HepG2 (cell line): Measurements from ENCODE around the gene BRI3BP. TPM values are rescaled to one million over a fixed set of nuclear protein-coding genes. Genes with fewer than 3 reads are reported as not detected.

Experiments used
- FOXA1 ChIP-seq, 2 experiments: fragments of 450-650 bp in 1 of 2; sonication (generic) in 1 of 2; formaldehyde crosslinking in 1 of 2; IDR thresholded peaks; 2 replicates each; pipeline versions ENCODE4 v1.4.0 to v1.6.1; 2016 to 2020; ENCODE audit warnings: missing genetic modification reagents in 1 of 2
- HOXA3 ChIP-seq: sonication (generic); formaldehyde crosslinking; IDR thresholded peaks from 2 replicates; pipeline ENCODE4 v1.5.0; 2020; ENCODE audit warnings: missing genetic modification reagents
- MTA1 ChIP-seq: sonication (generic); formaldehyde crosslinking; IDR thresholded peaks from 2 replicates; pipeline ENCODE4 v1.4.0; 2020; ENCODE audit warnings: missing genetic modification reagents, mild to moderate bottlenecking, borderline replicate concordance
- PHF21A ChIP-seq: sonication (generic); formaldehyde crosslinking; IDR thresholded peaks from 2 replicates; pipeline ENCODE4 v1.5.0; 2020; ENCODE audit warnings: mild to moderate bottlenecking, missing genetic modification reagents
- RBM39 ChIP-seq: fragments of 200-400 bp; formaldehyde crosslinking; IDR thresholded peaks from one replicate; pipeline ENCODE4 v1.6.1; 2018; ENCODE audit warnings: antibody characterized with exemption, mild to moderate bottlenecking, low read depth, low read length; ENCODE audit not compliant: poor library complexity, severe bottlenecking
- ZNF614 ChIP-seq: IDR thresholded peaks from 2 replicates; pipeline ENCODE4 v1.6.1; 2018; ENCODE audit warnings: missing biosample characterization, missing genetic modification reagents, inconsistent platforms, borderline replicate concordance
- ZNF703 ChIP-seq: sonication (generic); formaldehyde crosslinking; IDR thresholded peaks from 2 replicates; pipeline ENCODE4 v1.5.1; 2020; ENCODE audit warnings: missing genetic modification reagents, mild to moderate bottlenecking, moderate library complexity, borderline replicate concordance
- ZSCAN25 ChIP-seq: sonication (generic); formaldehyde crosslinking; IDR thresholded peaks from 2 replicates; pipeline ENCODE4 v1.8.0; 2022; ENCODE audit warnings: mild to moderate bottlenecking, missing genetic modification reagents
- polyA plus RNA-seq, 8 experiments: library from polyadenylated mRNA; depleted of rRNA in 3 of 8; stranded (reverse) in 7 of 8; unstranded in 1 of 8; fragments of >200 nt; fragmentation: Illumina TruSeq in 4 of 8; extraction: Trizol in 4 of 8; gene quantifications; 2 replicates each; pipeline versions ENCODE4 v1.2.1 to v1.2.3, GENCODE V29; 2011 to 2016; ENCODE audit warnings: low read depth in 4 of 8, missing spikeins in 1 of 8, mixed read lengths in 1 of 8; ENCODE audit not compliant: insufficient read depth in 1 of 8
- total RNA-seq, 5 experiments: library from RNA; depleted of rRNA; stranded (reverse); fragments of >200 nt; fragmentation: Illumina TruSeq; extraction: Trizol; gene quantifications; 2 replicates each; pipeline ENCODE4 v1.2.3, GENCODE V29; 2016; ENCODE audit warnings: low read depth in 1 of 5
- TF ChIP-seq, protein P1 (sequence below): IDR thresholded peaks from 2 replicates; pipeline ENCODE4 v1.6.1; 2016; ENCODE audit warnings: low read depth, missing genetic modification reagents, missing compliant biosample characterization
- TF ChIP-seq, protein P2 (sequence below): sonication (generic); formaldehyde crosslinking; IDR thresholded peaks from 2 replicates; pipeline ENCODE4 v1.9.0; 2021; ENCODE audit warnings: missing genetic modification reagents, mild to moderate bottlenecking, borderline replicate concordance
- TF ChIP-seq, protein P3 (sequence below): IDR thresholded peaks from 2 replicates; pipeline ENCODE4 v1.6.1; 2016; ENCODE audit warnings: missing compliant biosample characterization, missing genetic modification reagents, borderline replicate concordance
- TF ChIP-seq, protein P4 (sequence below): sonication (generic); formaldehyde crosslinking; IDR thresholded peaks from 2 replicates; pipeline ENCODE4 v1.9.0; 2021; ENCODE audit warnings: missing genetic modification reagents, borderline replicate concordance
- TF ChIP-seq, protein P5 (sequence below): sonication (generic); formaldehyde crosslinking; IDR thresholded peaks from 2 replicates; pipeline ENCODE4 v1.4.0; 2020; ENCODE audit warnings: missing genetic modification reagents, borderline replicate concordance

BRI3BP gene
- total and polyA plus RNA-seq, 2 of the 13 experiments (the other 11 are each of a cell fraction or from before 2014, with no cell fraction given): 7.5 to 21.1 TPM

- TF ChIP-seq, protein P1, sequence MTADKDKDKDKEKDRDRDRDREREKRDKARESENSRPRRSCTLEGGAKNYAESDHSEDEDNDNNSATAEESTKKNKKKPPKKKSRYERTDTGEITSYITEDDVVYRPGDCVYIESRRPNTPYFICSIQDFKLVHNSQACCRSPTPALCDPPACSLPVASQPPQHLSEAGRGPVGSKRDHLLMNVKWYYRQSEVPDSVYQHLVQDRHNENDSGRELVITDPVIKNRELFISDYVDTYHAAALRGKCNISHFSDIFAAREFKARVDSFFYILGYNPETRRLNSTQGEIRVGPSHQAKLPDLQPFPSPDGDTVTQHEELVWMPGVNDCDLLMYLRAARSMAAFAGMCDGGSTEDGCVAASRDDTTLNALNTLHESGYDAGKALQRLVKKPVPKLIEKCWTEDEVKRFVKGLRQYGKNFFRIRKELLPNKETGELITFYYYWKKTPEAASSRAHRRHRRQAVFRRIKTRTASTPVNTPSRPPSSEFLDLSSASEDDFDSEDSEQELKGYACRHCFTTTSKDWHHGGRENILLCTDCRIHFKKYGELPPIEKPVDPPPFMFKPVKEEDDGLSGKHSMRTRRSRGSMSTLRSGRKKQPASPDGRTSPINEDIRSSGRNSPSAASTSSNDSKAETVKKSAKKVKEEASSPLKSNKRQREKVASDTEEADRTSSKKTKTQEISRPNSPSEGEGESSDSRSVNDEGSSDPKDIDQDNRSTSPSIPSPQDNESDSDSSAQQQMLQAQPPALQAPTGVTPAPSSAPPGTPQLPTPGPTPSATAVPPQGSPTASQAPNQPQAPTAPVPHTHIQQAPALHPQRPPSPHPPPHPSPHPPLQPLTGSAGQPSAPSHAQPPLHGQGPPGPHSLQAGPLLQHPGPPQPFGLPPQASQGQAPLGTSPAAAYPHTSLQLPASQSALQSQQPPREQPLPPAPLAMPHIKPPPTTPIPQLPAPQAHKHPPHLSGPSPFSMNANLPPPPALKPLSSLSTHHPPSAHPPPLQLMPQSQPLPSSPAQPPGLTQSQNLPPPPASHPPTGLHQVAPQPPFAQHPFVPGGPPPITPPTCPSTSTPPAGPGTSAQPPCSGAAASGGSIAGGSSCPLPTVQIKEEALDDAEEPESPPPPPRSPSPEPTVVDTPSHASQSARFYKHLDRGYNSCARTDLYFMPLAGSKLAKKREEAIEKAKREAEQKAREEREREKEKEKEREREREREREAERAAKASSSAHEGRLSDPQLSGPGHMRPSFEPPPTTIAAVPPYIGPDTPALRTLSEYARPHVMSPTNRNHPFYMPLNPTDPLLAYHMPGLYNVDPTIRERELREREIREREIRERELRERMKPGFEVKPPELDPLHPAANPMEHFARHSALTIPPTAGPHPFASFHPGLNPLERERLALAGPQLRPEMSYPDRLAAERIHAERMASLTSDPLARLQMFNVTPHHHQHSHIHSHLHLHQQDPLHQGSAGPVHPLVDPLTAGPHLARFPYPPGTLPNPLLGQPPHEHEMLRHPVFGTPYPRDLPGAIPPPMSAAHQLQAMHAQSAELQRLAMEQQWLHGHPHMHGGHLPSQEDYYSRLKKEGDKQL: 0 out of 2 replicates have a peak, but pooled peaks have one; percentile 34
- peak; percentile 72; the same call in 1 of the 2 replicates for TF ChIP-seq HOXA3
- TF ChIP-seq, protein P2, sequence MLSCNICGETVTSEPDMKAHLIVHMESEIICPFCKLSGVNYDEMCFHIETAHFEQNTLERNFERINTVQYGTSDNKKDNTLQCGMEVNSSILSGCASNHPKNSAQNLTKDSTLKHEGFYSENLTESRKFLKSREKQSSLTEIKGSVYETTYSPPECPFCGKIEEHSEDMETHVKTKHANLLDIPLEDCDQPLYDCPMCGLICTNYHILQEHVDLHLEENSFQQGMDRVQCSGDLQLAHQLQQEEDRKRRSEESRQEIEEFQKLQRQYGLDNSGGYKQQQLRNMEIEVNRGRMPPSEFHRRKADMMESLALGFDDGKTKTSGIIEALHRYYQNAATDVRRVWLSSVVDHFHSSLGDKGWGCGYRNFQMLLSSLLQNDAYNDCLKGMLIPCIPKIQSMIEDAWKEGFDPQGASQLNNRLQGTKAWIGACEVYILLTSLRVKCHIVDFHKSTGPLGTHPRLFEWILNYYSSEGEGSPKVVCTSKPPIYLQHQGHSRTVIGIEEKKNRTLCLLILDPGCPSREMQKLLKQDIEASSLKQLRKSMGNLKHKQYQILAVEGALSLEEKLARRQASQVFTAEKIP (CRISPR knock-in tag): no peak
- TF ChIP-seq, protein P3, sequence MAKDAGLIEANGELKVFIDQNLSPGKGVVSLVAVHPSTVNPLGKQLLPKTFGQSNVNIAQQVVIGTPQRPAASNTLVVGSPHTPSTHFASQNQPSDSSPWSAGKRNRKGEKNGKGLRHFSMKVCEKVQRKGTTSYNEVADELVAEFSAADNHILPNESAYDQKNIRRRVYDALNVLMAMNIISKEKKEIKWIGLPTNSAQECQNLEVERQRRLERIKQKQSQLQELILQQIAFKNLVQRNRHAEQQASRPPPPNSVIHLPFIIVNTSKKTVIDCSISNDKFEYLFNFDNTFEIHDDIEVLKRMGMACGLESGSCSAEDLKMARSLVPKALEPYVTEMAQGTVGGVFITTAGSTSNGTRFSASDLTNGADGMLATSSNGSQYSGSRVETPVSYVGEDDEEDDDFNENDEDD (CRISPR knock-in tag): peak; percentile 94; the same call in 1 of the 2 replicates
- TF ChIP-seq ZNF703 (CRISPR knock-in tag): no peak
- TF ChIP-seq ZSCAN25 (CRISPR knock-in tag): peak; percentile 40
- TF ChIP-seq, protein P4, sequence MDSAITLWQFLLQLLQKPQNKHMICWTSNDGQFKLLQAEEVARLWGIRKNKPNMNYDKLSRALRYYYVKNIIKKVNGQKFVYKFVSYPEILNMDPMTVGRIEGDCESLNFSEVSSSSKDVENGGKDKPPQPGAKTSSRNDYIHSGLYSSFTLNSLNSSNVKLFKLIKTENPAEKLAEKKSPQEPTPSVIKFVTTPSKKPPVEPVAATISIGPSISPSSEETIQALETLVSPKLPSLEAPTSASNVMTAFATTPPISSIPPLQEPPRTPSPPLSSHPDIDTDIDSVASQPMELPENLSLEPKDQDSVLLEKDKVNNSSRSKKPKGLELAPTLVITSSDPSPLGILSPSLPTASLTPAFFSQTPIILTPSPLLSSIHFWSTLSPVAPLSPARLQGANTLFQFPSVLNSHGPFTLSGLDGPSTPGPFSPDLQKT (CRISPR knock-in tag): no peak
- peak; percentile 54; the same call in 1 of the 2 replicates for TF ChIP-seq PHF21A (CRISPR knock-in tag)
- TF ChIP-seq ZNF614 (CRISPR knock-in tag): 0 out of 2 replicates have a peak, but pooled peaks have one; percentile 24
- TF ChIP-seq, protein P5, sequence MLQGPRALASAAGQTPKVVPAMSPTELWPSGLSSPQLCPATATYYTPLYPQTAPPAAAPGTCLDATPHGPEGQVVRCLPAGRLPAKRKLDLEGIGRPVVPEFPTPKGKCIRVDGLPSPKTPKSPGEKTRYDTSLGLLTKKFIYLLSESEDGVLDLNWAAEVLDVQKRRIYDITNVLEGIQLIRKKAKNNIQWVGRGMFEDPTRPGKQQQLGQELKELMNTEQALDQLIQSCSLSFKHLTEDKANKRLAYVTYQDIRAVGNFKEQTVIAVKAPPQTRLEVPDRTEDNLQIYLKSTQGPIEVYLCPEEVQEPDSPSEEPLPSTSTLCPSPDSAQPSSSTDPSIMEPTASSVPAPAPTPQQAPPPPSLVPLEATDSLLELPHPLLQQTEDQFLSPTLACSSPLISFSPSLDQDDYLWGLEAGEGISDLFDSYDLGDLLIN (CRISPR knock-in tag): no peak
- TF ChIP-seq RBM39: no peak
- no peak for TF ChIP-seq MTA1 (CRISPR knock-in tag)
- no peak for TF ChIP-seq FOXA1 (IDR thresholded peaks at IDR 0.05)
- no peak for TF ChIP-seq FOXA1 (CRISPR knock-in tag; IDR thresholded peaks at IDR 0.05)
Observed at GRCh38 chr12:124992874-124993625, 395 bp upstream of the BRI3BP start (continued).
